GM19351 (cell line): ENCODE measurements around the gene JAZF1.
"Not testable (repeated sequence)": the region's sequence is repeated elsewhere in the genome, so short reads cannot be mapped to it uniquely, and the experiment has no call there.

Experiments
- ATAC-seq: cut with Tn5 transposase; IDR thresholded peaks from one replicate; pipeline ENCODE4 v1.9.1; 2021; ENCODE audit warnings: mild to moderate bottlenecking, moderate library complexity; ENCODE audit not compliant: unreplicated experiment

JAZF1 gene

GRCh38 chr7:28018446-28018845, 162.1 kb downstream of the JAZF1 start:
- ATAC-seq = no peak

GRCh38 chr7:28018020-28018419, 162.6 kb downstream of the JAZF1 start:
- ATAC-seq = no peak

GRCh38 chr7:28017372-28017771, 163.2 kb downstream of the JAZF1 start:
- ATAC-seq = no peak

GRCh38 chr7:28016297-28016696, 164.3 kb downstream of the JAZF1 start:
- ATAC-seq = no peak

DNA sequence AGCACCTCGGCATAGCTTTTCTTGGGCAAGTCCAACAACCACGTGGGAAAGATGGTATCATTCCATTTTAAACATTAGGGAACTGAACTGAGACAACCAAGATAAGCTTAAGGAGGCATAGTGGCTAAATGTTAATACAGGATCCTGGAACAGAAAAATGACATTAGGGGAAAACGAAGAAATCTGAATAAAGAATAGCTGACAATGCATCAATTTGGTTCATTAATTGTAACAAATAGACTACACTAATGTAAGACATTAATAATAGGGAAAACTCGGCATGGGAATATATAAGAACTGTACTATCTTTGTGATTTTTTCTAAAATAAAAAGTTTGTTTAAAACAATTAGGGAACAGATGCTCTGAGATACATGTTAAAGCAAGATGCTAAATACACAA, 165.4 kb downstream of the JAZF1 start:
- no peak for ATAC-seq

- not testable (repeated sequence) for ATAC-seq
Observed at GRCh38 chr7:28014340-28014739, 166.3 kb downstream of the JAZF1 start.

- ATAC-seq = no peak
Observed at GRCh38 chr7:28013441-28013840, 167.2 kb downstream of the JAZF1 start.

DNA sequence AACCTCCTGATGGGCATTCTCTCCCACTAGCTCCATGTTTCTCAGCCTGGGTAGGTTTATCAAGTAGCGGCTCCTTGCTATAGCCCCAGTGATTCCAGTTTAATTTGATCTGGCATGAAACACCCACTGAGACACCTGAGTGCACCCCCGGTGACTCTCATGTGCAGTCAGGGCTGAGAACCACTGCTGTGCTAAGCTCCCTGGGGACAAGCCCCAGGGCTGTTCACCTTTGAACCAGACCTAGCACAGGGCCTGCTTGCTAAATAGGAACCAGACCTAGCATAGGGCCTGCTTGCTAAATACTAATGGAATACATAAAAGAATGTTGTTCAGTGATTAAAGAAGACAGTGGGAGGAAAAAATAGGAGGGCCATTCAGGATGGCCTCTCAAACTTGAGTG, 167.6 kb downstream of the JAZF1 start:
- ATAC-seq = no peak

DNA sequence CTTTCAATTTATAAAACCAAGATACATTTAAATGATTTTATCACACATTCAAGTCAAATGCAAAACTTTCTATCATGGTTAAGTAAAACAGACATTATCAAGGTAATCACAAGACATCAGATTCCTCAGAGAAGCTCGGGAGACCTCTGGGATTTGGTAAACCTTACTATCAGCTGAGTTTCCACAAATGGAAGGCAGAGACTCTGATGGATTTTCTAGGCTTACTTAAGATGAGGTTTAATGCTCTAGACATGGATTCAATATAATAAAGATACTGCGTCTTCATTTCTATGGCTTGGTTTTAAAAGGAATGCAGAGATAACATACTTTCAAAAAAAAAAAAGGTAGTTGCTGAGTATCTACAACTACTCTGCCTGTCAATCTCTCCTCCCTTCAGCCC, 171.7 kb downstream of the JAZF1 start:
- no peak for ATAC-seq

GRCh38 chr7:28008171-28008570, 172.4 kb downstream of the JAZF1 start:
- ATAC-seq = no peak

- no peak for ATAC-seq
Observed at GRCh38 chr7:28006491-28006890, 174.1 kb downstream of the JAZF1 start.

GRCh38 chr7:28005847-28006231, 174.8 kb downstream of the JAZF1 start:
- ATAC-seq = no peak

DNA sequence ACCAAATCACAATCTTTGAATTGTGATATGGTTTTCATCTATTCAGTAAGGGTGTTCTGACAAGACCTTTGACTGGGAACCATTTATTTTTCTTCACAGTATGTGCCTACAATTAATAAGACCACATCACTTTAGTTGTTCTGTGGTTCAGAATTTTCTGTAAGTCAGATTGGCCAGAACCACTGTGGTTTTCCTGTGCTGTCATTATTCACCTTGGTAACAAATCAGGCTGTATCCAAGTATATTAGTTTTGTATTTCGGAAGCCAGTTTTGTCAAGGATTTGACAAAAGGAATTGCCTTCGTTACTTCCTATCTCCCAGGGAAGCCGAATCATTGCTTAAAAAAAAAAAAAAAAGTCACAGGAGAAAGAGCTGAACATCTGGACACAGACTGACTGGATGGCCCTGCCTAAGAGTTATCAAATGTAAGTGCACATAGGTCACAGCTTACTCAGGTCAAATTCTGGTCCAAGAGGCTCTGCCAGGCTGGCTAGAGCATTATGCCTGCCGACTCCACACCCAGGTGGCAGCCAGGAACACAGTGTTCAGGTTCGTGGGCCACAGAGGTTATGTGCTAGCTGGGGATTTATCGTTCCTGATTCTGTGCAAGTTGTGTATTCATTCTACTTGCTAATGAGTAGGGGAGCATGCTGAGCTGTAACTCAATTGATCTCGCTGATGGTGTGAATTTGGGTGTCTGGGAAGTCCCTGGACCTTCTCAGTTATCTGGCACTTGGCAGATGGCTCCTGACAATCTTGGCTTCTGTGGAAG, 175.3 kb downstream of the JAZF1 start:
- no peak for ATAC-seq

DNA sequence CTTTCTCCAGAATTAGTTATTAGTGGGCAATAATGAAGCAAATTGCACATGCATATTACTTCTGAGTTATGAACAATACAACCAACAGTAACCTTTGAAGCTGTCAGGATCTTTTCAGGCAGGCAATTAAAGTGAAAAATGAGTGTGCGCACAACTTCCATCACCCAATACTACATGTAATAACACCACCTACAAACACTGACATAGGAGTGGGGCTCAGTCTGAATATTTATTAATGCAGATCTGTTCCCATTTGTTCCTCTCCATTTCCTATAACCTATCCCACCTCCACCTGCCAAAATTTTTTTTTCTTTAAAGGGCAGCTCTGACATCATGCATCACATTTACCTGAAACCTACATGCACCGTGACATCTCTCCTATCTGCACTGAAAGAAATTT, 177.2 kb downstream of the JAZF1 start:
- ATAC-seq = no peak

- no peak for ATAC-seq
Observed at GRCh38 chr7:28002638-28003037, 178.0 kb downstream of the JAZF1 start.

- ATAC-seq = no peak
Observed at GRCh38 chr7:28001896-28002295, 178.7 kb downstream of the JAZF1 start.

GRCh38 chr7:27999829-28000228, 180.8 kb downstream of the JAZF1 start:
- ATAC-seq = no peak

- ATAC-seq = no peak
Observed at GRCh38 chr7:27998382-27998781, 182.2 kb downstream of the JAZF1 start.

GRCh38 chr7:27997188-27997707, 183.3 kb downstream of the JAZF1 start:
- ATAC-seq = no peak

- ATAC-seq = no peak
Observed at GRCh38 chr7:27996141-27996540, 184.5 kb downstream of the JAZF1 start.

DNA sequence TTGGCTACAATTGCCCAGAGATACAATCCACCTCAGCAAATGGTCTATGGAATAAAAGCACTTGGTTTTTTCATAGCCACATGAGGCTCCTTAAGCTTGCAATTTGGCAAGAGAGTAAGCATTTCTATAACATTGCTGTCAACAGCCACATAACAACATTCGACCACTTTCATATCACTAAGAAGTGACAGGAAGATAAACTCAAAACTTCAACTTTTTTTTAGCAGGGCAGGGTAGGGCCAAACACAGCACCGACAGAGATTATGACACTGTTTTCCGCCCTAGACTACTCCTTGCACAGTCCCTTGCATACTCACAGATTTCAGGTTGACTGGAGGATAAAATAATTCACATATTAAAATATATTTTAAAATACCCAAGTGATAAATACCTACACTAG, 185.4 kb downstream of the JAZF1 start:
- no peak for ATAC-seq

DNA sequence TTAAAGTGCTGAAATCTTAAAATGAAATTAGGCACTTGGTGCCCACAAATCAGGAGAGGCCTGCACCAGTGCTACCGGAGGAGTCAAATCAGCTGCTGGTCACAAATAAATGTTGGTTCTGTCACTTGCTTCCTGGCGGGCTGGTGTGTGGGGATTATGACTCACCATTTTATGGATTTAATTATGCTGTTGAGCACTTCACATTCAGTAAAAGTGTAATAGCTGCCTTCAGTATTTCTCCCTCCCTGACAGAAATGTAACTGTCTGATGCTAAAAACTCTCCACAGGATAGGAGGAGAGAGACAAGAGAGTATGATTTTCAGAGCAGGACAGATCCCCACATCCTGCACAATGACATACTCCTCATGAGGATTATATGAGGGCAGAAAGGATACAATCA, 186.0 kb downstream of the JAZF1 start:
- ATAC-seq = no peak
